Non-pigmented ciliary epithelial cell (primary cell): ENCODE data around the gene SPTBN2.

Source experiments
- DNase-seq: peaks from one replicate; pipeline ENCODE4 v3.0.0-alpha.2; 2010; ENCODE audit warnings: low read depth

Gene SPTBN2

GRCh38 chr11:66723693-66724092 is 5.3 kb downstream of the SPTBN2 start:
- no peak for DNase-seq

GRCh38 chr11:66722745-66723651 is 6.0 kb downstream of the SPTBN2 start:
- DNase-seq = no peak

- DNase-seq = no peak
These were observed 7.1 kb downstream of the SPTBN2 start for GRCh38 chr11:66721939-66722338.

- DNase-seq = no peak
These were observed 8.0 kb downstream of the SPTBN2 start for GRCh38 chr11:66720899-66721470.

- DNase-seq = peak; percentile 57
These were observed 8.7 kb downstream of the SPTBN2 start for GRCh38 chr11:66720223-66720898.

- no peak for DNase-seq
These were observed 9.7 kb downstream of the SPTBN2 start for GRCh38 chr11:66719111-66719872.

GRCh38 chr11:66718320-66718971 is 10.6 kb downstream of the SPTBN2 start:
- DNase-seq = no peak

- DNase-seq = no peak
These were observed 11.1 kb downstream of the SPTBN2 start for GRCh38 chr11:66717925-66718319.

GRCh38 chr11:66716996-66717395 is 12.0 kb downstream of the SPTBN2 start:
- DNase-seq = no peak

- DNase-seq = no peak
These were observed 13.5 kb downstream of the SPTBN2 start for GRCh38 chr11:66715346-66716085.

- DNase-seq = no peak
These were observed 15.1 kb downstream of the SPTBN2 start for GRCh38 chr11:66713746-66714480.

- DNase-seq = no peak
These were observed 18.6 kb downstream of the SPTBN2 start for GRCh38 chr11:66710384-66710930.

GRCh38 chr11:66708701-66709100 is 20.3 kb downstream of the SPTBN2 start:
- no peak for DNase-seq

GRCh38 chr11:66708094-66708493 is 20.9 kb downstream of the SPTBN2 start:
- no peak for DNase-seq

- no peak for DNase-seq
These were observed 21.5 kb downstream of the SPTBN2 start for GRCh38 chr11:66707486-66707885.

GRCh38 chr11:66706989-66707388 is 22.0 kb downstream of the SPTBN2 start:
- DNase-seq = no peak

GRCh38 chr11:66705587-66706335 is 23.3 kb downstream of the SPTBN2 start:
- DNase-seq = no peak

- no peak for DNase-seq
These were observed 24.2 kb downstream of the SPTBN2 start for GRCh38 chr11:66704659-66705360.
